ENCODE results near the gene ACADM. TPM values are rescaled to one million over a fixed set of nuclear protein-coding genes. Genes with fewer than 3 reads are reported as not detected.

The ACADM gene
- total RNA-seq, 1 experiment from 2014 or later = 35.6 TPM

DNA sequence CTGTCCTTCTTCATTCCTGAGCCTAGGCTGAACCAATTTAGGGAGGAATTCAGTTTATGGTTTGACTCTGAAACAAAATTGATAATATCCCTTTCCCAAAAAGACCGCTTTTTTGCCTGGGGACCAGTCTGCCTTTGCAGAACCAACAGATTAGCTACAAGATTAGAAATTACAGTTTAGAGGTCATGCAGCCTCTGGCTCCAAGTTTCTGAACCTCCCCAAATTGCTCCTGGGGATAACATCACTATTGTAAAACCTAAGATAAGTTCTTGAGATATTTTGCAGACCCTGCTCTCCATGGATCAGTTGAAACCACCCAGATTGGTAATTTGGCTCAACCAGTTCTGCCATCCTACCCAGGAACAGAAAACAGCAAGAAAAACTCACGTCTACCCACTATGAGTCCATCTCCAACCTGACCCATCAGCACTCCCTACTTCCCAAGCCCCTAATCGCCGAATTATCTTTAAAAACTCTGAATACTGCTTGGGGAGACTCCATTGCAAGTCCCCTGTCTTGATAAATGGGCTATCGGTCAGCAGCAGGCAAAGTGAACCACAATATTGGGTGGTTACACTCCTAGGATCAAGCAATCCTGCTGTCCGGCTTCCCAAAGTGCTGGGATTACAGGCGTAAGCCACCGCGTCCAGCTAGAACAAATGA, 60.9 kb downstream of the ACADM start:
- BruUV-seq (replicated peaks) = TSS peak; percentile 99
- H3K27ac ChIP-seq (ENCODE audit: low read depth, low read length, poor library complexity, severe bottlenecking) = peak overlapping the region; percentile 86
- no peak for TF ChIP-seq EZH2 (IDR thresholded peaks at IDR 0.05; ENCODE audit: borderline replicate concordance, low read depth, low read length, poor library complexity, severe bottlenecking)
- TF ChIP-seq, protein P1, sequence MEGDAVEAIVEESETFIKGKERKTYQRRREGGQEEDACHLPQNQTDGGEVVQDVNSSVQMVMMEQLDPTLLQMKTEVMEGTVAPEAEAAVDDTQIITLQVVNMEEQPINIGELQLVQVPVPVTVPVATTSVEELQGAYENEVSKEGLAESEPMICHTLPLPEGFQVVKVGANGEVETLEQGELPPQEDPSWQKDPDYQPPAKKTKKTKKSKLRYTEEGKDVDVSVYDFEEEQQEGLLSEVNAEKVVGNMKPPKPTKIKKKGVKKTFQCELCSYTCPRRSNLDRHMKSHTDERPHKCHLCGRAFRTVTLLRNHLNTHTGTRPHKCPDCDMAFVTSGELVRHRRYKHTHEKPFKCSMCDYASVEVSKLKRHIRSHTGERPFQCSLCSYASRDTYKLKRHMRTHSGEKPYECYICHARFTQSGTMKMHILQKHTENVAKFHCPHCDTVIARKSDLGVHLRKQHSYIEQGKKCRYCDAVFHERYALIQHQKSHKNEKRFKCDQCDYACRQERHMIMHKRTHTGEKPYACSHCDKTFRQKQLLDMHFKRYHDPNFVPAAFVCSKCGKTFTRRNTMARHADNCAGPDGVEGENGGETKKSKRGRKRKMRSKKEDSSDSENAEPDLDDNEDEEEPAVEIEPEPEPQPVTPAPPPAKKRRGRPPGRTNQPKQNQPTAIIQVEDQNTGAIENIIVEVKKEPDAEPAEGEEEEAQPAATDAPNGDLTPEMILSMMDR (conservative IDR thresholded peaks at IDR 0.05; ENCODE audit: low read depth, low read length) = no peak
- H3K27me3 ChIP-seq (replicated peaks; ENCODE audit: insufficient read depth, low read depth, low read length, poor library complexity) = no peaks in the 10 kb centered on the region
- peaks cover 32% of the 10 kb centered on the region for H3K36me3 ChIP-seq (ENCODE audit: insufficient read depth, low read length, poor library complexity, severe bottlenecking)
- intact Hi-C loops (cut with micrococcal nuclease; ENCODE audit: unreplicated experiment) = loop anchor here (5.0 kb wide), 1 partner anchor 158 kb away; no protein-coding TSS in a partner anchor
- H3K4me1 ChIP-seq (ENCODE audit: insufficient read depth, low read length, poor library complexity, severe bottlenecking) = peaks cover 9% of the 10 kb centered on the region
- ChIA-PET CTCF (interaction anchor here (1.0 kb wide), 1 partner anchor 439 kb away, joined by 3 read pairs; no protein-coding TSS in a partner anchor), POLR2A (ENCODE audit: low non-redundant PET) (interaction anchor here (0.6 to 0.8 kb wide), 4 partner anchors 18 to 1306 kb away, joined by 3 to 9 read pairs (median 5); no protein-coding TSS in a partner anchor)
- no peaks in the 10 kb centered on the region for H3K9me3 ChIP-seq (ENCODE audit: low read depth, low read length, poor library complexity, severe bottlenecking)
- H3K4me3 ChIP-seq (ENCODE audit: low read depth, low read length, poor library complexity, severe bottlenecking) = peak overlapping the region; percentile 67
- no peak for DNase-seq (ENCODE audit: low spot score)

DNA sequence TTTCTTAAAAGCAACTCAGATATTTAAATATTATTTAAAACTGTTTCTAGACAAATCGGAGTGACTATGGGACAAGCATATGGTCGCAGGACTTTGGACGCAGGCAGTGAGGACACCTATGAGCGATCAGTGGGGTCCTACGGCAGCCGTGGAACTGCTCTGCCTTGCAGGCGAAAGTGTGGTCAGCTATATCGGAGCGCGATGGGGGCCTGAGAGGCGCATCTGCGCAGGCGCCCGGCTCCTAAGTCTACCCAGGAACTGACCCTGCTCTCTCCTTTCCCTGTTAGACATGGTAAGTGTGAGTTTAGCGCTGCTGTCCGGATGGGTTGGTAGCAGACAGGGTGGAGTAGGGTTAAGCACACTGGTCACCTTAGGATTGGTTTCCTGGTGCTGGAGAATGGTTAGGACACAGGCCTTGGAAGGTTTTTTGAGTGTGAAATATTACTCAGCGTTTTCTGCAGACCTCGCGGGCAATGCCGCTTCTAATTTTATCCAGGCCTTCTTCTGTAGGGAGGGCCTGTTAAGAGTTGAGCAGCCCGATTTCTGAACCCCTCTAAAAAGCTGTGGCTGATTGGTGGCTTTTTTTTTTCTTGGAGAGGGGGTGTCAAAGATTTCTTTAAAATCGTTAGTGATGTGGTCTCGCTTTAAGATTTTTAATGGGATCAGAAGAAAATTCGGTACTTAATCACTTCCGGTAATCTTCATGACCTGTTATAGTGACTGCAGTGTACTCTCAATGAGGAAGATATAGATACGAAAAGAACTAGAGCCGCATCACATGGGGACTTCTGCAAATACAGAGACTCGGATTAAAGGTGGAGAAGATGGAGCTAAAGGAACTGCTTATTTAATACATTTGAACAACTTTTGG, 61.7 kb downstream of the ACADM start, which contains the start of gene RABGGTB:
Gene RABGGTB, plus strand, starts transcription at position 274 of the 871 bp plus-strand sequence. Its CDS starts 16 bp downstream, at position 290.
- peak within 1 kb of the TSS; percentile 86 for H3K27ac ChIP-seq (ENCODE audit: low read depth, low read length, poor library complexity, severe bottlenecking)
- peaks cover 16% of the 10 kb centered on the region for H3K4me1 ChIP-seq (ENCODE audit: insufficient read depth, low read length, poor library complexity, severe bottlenecking)
- BruUV-seq (replicated peaks) = TSS peak; percentile 74
- peaks cover 40% of the 10 kb centered on the region for H3K36me3 ChIP-seq (ENCODE audit: insufficient read depth, low read length, poor library complexity, severe bottlenecking)
- TF ChIP-seq, protein P1 (conservative IDR thresholded peaks at IDR 0.05; ENCODE audit: low read depth, low read length) = no peak
- TF ChIP-seq EZH2 (IDR thresholded peaks at IDR 0.05; ENCODE audit: borderline replicate concordance, low read depth, low read length, poor library complexity, severe bottlenecking) = no peak
- peak; percentile 97 for DNase-seq (ENCODE audit: low spot score)
- ChIA-PET POLR2A (ENCODE audit: low non-redundant PET) (interaction anchor here (0.6 to 0.8 kb wide), 3 partner anchors 18 to 33 kb away, joined by 3 to 9 read pairs (median 5); no protein-coding TSS in a partner anchor), CTCF (interaction anchor here (1.0 kb wide), 1 partner anchor 440 kb away, joined by 3 read pairs; no protein-coding TSS in a partner anchor)
- no peaks in the 10 kb centered on the region for H3K9me3 ChIP-seq (ENCODE audit: low read depth, low read length, poor library complexity, severe bottlenecking)
- H3K27me3 ChIP-seq (replicated peaks; ENCODE audit: insufficient read depth, low read depth, low read length, poor library complexity) = no peaks in the 10 kb centered on the region
- intact Hi-C loops (cut with micrococcal nuclease; ENCODE audit: unreplicated experiment) = loop anchor here (2.0 to 5.0 kb wide), 2 partner anchors 61 to 159 kb away; partner anchors contain the start of gene ACADM
- H3K4me3 ChIP-seq (ENCODE audit: low read depth, low read length, poor library complexity, severe bottlenecking) = peak within 1 kb of the TSS; percentile 67

DNA sequence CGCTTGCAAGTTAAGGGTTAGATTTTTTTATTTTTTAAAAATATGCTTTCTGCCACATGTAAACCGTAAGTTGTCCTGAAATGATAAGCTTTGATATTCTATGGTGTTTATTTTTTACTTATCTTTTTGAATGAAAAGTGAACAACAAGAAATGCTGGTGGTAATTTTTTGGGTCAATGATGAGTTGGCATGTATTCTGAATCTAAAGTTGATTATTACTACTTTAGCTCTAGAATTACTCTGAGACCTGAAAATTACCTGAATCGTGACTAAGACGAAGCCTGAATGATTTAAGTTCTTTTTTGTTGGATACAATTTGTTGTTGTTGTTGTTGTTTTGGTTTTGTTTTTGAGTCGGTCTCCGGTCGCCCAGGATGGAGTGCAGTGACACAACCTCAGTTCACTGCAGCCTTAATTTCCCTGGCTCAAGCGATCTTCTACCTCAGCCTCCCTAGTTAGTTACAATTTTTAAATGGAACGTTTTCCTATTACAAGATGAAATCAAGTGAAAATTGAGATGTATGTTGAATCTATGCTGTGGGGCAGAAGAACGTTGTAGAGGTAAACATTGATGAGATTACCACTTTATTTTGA, 62.5 kb downstream of the ACADM start:
- no peak for TF ChIP-seq EZH2 (IDR thresholded peaks at IDR 0.05; ENCODE audit: borderline replicate concordance, low read depth, low read length, poor library complexity, severe bottlenecking)
- TF ChIP-seq, protein P1 (conservative IDR thresholded peaks at IDR 0.05; ENCODE audit: low read depth, low read length) = no peak
- Histone ChIP-seq H3K4me3 (ENCODE audit: low read depth, low read length, poor library complexity, severe bottlenecking) (peak overlapping the region; percentile 67), H3K36me3 (ENCODE audit: insufficient read depth, low read length, poor library complexity, severe bottlenecking) (peaks cover 48% of the 10 kb centered on the region), H3K27me3 (replicated peaks; ENCODE audit: insufficient read depth, low read depth, low read length, poor library complexity) (no peaks in the 10 kb centered on the region), H3K4me1 (ENCODE audit: insufficient read depth, low read length, poor library complexity, severe bottlenecking) (peaks cover 24% of the 10 kb centered on the region), H3K27ac (ENCODE audit: low read depth, low read length, poor library complexity, severe bottlenecking) (peak overlapping the region; percentile 86), H3K9me3 (ENCODE audit: low read depth, low read length, poor library complexity, severe bottlenecking) (no peaks in the 10 kb centered on the region)
- CTCF ChIA-PET = no interaction called here
- BruUV-seq (replicated peaks) = no TSS peak
- POLR2A ChIA-PET (ENCODE audit: low non-redundant PET) = no interaction called here
- DNase-seq (ENCODE audit: low spot score) = no peak
- intact Hi-C loops (cut with micrococcal nuclease; ENCODE audit: unreplicated experiment) = loop anchor here (2.0 to 5.0 kb wide), 2 partner anchors 62 to 160 kb away; partner anchors contain the start of gene ACADM
